Cerebellar nuclear complex (tissue), 1 donor: ENCODE measurements around the gene CLK3.

Experiments
- DNase-seq, 2 experiments: peaks; one replicate each; lab custom pipeline; 2025; lab: John Stamatoyannopoulos, UW

The CLK3 gene

GRCh38 chr15:74603026-74603788, 12.4 kb upstream of the CLK3 start:
- DNase-seq, result no peak

GRCh38 chr15:74603789-74604705, 11.6 kb upstream of the CLK3 start:
- DNase-seq, result no peak

GRCh38 chr15:74604983-74605794, 10.4 kb upstream of the CLK3 start:
- no peak for DNase-seq

DNA sequence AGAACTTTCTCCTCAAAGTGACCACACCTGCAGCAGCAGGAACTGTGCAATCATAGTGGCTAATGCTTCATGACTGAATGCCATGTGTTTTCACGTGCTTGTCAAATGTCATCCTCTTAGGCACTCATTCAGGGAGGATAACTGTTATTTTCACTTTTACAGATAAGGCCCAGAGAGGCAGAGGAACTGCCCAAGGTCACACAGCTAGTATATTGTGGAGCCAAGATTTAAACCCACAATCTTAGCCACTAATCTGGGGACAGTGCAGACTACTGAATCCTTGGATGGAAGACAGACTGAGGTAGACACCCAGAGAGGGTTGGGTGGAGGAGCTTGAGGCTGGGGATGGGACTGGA, 9.9 kb upstream of the CLK3 start:
- no peak for DNase-seq

DNA sequence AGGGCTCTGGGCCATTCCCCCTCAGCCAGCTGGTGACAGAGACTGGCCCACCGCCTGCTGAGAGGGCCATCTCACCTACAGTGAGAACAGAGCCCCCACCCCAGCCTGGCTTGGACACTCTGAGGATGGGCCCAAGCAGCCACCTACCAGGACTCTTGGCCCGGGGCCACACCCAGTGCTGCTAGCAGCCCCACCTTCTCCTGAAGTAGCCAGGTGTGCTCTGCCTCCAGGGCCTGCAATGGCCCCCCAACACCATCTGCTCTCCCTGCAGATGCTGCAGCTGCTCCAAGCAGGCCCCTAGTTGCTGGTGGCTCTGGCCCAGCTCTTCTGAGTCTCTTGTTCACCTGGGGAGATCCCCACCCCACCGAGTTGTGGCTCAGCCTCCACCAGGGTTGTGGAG, 6.8 kb upstream of the CLK3 start:
- no peak for DNase-seq

DNA sequence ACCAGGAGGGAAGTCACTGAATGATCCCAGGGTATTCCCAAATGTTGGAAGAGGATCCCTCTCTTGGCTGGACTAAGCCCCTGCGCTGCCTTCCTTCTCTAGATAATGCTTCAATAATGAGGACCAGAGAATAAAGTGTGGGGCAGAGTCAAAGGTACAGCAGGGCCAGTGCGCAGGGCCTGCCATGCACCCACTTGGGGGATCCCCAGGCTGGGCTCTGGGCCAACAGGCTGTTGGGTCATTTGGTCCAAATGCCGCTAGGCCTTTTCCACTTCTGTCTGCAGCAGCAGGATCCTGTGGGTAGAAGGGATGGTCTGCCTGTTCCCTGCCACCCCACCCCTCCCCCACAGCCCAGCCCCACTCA, 5.7 kb upstream of the CLK3 start:
- no peak for DNase-seq

- no peak for DNase-seq
These were observed 5.2 kb upstream of the CLK3 start for GRCh38 chr15:74610302-74610951.

DNA sequence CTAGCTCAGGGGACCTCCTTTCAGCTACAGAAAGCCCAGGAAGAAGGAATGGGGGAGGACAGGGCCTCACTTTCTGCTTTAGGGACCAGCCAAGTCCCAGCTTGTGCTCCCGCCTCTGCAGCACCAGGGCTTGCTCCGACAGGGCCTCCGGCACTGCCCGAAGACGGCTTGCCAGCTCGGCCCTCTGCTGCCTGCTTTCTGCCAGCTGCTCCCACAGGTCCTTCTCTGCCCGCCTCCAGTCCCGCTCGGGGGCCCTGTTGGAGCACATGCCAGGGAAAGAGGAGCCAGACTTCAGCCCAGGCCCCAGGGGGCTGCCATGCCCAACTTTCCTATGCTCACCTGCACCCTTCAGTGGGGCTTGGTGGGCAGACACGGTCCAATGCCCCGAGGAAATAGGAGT, 4.3 kb upstream of the CLK3 start:
- DNase-seq, result no peak

- no peak for DNase-seq
These were observed 3.8 kb upstream of the CLK3 start for GRCh38 chr15:74611834-74612233.

- DNase-seq, result no peak
These were observed 3.0 kb upstream of the CLK3 start for GRCh38 chr15:74612677-74613076.

- DNase-seq, result no peak
These were observed 2.3 kb upstream of the CLK3 start for GRCh38 chr15:74613089-74613952.

- DNase-seq, result peak; percentile 23 to 40
These were observed 1.5 kb upstream of the CLK3 start for GRCh38 chr15:74613953-74614743.

DNA sequence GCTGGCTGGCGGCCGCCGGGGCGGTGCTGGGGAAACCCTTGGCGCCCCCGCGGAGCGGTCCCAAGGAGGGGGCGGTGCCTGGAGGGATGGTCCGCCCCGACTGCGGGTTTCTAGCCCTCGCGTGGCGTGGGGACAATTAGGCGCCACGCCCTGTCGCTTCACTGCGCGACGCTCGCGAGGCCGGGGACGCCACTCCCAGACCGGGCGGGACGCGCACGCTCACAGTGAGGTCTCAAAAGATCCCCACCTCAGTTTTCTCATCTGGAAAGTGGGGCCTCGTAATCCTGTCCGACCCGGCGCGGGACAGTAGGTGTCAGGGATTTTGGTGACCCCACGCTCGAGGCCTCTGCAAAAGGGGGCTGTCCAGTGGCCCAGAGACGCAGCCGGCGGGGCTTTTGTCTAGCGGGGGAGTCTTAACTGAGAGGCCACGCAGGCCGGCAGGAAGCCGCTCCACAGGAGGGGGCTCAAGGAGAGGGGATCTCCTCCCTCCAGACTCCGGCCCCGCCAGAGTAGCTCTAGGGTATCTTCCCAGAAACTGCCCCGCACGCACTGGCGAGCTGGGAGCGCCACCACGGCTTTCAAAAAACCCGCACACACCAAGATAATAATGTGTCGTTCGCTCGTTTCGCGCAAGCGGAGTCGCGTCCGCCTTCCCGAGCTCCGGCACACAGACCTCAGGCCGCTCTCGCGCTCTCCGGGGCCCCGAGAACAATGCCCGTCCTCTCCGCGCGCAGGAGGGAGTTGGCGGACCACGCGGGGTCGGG, 710 bp upstream of the CLK3 start:
- DNase-seq, result no peak

- no peak for DNase-seq
These were observed 817 bp downstream of the CLK3 start for GRCh38 chr15:74616366-74616939.

GRCh38 chr15:74616996-74617395, 1.4 kb downstream of the CLK3 start:
- DNase-seq, result no peak

DNA sequence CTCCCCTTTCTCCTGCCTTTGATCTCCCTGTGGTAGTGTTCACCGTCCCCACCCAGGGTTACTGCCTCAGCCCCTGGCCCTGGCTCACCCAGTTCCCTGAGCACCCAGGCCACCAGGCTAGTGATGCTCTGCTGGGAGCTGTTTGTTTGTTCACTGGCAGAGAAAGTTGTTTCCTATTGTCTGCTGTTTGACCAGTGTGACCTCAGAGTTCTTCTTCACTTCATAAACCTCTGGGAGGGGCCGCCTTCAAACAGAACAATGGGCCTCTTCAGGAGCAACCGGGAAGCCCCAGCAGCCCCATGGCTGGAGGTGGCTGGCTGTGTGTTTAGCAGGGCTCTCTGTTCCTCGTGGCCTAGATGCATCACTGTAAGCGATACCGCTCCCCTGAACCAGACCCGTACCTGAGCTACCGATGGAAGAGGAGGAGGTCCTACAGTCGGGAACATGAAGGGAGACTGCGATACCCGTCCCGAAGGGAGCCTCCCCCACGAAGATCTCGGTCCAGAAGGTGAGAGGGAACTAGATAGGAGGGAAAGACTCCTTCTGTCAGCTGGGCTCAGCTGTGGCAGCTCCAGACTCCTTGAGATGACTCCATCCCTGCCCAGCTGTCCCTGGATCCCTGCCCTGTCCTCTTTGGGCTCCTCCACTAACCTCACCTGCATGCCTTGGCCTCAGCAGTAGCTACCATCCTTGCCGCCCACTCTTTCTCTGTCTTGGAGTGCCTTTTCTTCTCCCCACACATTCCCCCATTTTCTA, 3.4 kb downstream of the CLK3 start:
- DNase-seq, result no peak

- DNase-seq, result no peak
These were observed 4.4 kb downstream of the CLK3 start for GRCh38 chr15:74619916-74620635.
